ENCODE data around the gene ARID2.

- TF ChIP-seq EZH2 (IDR thresholded peaks at IDR 0.05; ENCODE audit: borderline replicate concordance, low read depth, low read length, poor library complexity, severe bottlenecking) (no peak), CTCF (conservative IDR thresholded peaks at IDR 0.05; ENCODE audit: low read depth, low read length) (no peak)
Observed at GRCh38 chr12:45877069-45877468, 147.6 kb downstream of the ARID2 start.
